GM13976 (cell line): ENCODE data around the gene INF2.
"Not testable (repeated sequence)": the region's sequence is repeated elsewhere in the genome, so short reads cannot be mapped to it uniquely, and the experiment has no call there.

Experiments used
- DNase-seq: peaks from one replicate; pipeline ENCODE4 v3.0.0; 2012; ENCODE audit warnings: low spot score
- in situ Hi-C: fragments of 300-500 bp; cut with MboI; formaldehyde crosslinking; loops from one replicate; pipeline ENCODE4 v1.12.0; 2022; ENCODE audit warnings: low sequenced_read_pairs, mixed read lengths, inconsistent platforms; ENCODE audit not compliant: unreplicated experiment
- TF ChIP-seq, protein P1 (sequence below): IDR thresholded peaks from 2 replicates; pipeline ENCODE4 v1.5.1; 2012; ENCODE audit warnings: borderline replicate concordance, mild to moderate bottlenecking; ENCODE audit not compliant: insufficient read depth; ENCODE audit errors: extremely low read depth, missing control alignments, control extremely low read depth

The INF2 gene

DNA sequence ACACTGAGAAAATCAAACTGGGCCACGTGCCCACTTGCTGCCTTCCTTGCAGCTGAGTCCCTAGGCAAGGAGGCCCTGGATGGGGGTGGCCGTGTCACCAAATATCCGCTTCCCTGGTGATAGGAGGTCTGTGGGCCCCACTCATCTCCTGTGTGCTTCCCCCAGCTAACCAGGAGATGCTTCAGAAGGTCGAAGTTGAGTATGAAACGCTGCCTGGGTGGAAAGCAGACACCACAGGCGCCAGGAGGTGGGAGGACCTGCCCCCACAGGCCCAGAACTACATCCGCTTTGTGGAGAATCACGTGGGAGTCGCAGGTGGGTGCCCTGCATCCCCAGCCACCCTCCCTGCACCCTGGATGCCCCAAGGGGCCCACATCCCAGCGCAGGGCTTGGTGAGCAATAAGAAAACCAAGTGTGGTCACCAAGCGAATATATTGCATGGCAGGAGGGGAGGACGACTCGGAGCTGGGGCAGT, 56.7 kb downstream of the INF2 start:
- no peak for DNase-seq
- in situ Hi-C loops, result no loop called here
- TF ChIP-seq, protein P1, sequence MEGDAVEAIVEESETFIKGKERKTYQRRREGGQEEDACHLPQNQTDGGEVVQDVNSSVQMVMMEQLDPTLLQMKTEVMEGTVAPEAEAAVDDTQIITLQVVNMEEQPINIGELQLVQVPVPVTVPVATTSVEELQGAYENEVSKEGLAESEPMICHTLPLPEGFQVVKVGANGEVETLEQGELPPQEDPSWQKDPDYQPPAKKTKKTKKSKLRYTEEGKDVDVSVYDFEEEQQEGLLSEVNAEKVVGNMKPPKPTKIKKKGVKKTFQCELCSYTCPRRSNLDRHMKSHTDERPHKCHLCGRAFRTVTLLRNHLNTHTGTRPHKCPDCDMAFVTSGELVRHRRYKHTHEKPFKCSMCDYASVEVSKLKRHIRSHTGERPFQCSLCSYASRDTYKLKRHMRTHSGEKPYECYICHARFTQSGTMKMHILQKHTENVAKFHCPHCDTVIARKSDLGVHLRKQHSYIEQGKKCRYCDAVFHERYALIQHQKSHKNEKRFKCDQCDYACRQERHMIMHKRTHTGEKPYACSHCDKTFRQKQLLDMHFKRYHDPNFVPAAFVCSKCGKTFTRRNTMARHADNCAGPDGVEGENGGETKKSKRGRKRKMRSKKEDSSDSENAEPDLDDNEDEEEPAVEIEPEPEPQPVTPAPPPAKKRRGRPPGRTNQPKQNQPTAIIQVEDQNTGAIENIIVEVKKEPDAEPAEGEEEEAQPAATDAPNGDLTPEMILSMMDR, result no peak

DNA sequence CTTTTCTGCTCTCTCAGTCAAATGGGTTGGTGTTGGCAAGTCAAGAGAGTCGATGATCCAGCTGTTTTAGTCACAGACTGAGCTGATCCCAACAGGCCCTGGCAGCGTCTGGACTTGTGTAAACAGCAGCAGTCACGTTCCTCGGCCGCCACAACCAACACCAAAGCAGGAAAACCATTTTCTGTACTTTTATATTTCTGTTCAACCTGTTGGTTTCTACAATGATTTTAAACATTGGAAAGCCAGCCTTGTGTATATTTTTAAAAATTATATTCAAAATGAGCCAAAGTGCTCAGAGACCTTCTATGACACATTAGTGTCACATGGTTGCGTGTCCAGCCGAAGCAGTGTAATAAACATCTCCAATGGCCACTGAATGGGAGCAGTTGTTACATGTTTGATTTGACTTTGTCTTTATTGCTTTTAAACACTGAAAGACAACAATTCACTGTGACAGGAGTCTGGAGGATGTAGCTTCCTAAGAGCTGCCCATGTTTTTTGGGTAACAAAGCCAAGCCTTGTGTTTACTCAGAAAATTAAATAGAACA, 57.6 kb downstream of the INF2 start:
- in situ Hi-C loops, result no loop called here
- TF ChIP-seq, protein P1, result no peak
- no peak for DNase-seq

DNA sequence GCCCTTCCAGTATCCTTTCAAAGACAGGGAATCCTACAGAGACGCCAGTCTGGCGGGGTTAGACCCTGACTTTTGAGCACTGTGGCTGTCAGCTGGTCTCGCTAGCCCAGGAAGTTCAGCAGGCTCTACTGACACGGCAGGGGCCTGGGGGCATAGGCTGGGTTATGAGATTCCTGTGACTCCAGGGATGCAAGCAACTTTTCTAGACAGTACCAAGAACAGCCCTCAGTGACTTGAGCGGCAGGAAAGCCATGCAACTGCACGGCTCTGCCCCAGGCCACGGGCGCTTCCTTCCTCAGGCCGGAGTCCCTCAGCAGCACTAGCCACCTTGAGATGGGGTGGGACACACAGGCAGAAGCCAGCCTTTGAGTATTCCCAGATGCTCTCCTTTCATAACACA, 58.5 kb downstream of the INF2 start:
- no peak for DNase-seq
- TF ChIP-seq, protein P1, result no peak
- in situ Hi-C loops, result no loop called here

DNA sequence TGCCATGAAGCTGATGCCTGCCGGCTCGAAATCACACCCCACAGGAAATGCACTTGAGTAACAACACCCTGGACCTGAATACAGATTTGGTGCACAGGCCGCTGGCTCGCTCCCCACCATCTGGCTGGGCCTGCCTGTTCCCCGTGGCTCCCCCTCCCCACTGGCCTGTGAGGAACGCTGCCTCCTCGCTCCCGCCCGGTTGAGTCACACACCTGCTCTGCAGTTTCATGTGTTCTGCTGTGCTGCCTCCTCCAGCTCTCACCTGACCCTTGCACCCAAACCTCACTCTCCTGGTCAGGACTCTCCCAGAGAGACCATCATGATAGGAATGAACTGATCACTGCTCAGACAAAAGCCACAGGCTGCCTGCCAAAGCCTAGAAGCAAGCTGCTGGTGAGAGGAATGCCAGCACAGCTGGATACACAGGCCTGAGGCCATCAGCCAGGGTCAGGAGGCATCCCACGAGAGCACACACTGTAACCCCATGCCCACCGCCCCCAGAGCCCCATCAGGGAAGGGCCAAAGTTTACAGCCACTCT, 59.8 kb downstream of the INF2 start:
- TF ChIP-seq, protein P1, result no peak
- in situ Hi-C loops, result no loop called here
- no peak for DNase-seq

DNA sequence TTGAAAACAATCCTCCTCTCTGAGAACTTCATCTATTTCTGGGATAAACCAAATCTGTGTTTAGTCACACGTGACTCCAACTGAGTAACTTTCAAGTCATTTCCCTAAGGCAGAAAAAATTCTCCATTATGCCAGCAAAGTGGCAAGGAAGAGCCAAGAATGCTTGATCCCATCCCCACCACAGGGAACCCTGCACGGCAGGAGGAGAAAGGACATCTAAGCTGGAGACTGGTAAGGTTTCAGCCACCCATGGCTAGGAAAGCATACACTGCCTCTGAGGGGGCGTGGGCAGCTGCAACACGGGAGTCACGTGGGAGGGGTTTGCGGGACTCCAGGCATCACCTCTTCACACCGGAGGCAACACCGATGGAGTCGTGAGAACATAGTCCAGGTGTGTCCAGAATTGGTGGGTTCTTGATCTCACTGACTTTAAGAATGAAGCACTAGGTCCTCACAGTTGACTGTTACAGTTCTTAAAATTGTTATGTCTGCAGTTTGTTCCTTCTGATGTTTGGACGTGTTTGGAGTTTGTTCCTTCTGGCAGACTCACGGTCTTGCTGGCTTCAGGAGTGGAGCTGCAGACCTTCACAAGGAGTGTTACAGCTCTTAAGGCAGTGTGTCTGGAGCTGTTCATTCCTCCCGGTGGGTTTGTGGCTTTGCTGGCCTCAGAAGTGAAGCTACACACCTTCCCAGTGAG, 60.8 kb downstream of the INF2 start:
- DNase-seq, result no peak
- in situ Hi-C loops, result no loop called here
- TF ChIP-seq, protein P1, result no peak

DNA sequence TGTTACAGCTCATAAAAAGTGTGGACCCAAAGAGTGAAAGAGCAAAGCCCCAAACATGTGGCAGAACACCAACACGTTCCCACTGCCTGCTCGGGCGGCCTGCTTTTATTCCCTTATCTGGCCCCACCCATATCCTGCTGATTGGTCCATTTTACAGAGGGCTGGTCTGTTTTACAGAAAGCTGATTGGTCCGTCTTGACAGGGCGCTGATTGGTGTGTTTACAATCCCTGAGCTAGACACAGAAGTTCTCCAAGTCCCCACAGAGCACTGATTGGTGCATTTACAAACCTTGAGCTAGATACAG, 61.3 kb downstream of the INF2 start:
- DNase-seq, in situ Hi-C loops: not testable (repeated sequence)

DNA sequence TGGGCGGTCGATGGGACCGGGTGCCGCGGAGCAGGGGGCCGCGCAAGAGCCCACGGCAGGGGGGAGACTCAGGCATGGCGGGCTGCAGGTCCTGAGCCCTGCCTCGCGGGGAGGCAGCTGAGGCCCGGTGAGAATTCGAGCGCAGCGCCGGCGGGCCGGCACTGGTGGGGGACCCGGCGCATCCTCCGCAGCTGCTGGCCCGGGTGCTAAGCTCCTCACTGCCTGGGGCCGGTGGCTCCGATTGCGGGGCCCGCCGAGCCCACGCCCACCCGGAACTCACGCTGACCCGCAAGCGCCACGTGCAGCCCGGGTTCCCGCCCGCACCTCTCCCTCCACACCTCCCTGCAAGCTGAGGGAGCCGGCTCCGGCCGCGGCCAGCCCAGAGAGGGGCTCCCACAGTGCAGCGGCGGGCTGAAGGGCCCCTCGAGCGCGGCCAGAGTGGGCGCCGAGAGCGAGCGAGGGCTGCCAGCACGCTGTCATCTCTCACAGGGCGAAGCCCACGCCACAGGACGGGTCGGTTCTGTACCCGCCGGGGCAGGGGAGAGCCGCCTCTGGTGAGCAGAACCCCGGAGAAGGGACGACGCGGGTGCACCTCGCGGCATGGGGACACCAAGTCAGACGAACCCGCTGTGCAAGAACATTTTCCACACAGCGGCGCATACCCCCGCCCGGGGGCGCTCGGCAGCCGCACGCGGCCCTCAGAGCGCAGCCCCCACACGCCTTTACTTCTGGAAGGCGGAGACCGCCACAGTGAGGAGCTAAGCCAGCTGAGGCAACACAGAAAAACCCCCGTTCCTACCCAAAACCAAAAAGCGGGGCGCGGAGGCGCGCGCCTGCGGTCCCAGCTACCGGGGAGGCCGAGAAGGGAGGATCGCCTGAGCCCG, 62.4 kb downstream of the INF2 start:
- no peak for DNase-seq
- in situ Hi-C loops, result no loop called here
- TF ChIP-seq, protein P1, result no peak
